Measurements from ENCODE around the gene PGC. TPM values are rescaled to one million over a fixed set of nuclear protein-coding genes. Genes with fewer than 3 reads are reported as not detected.

The PGC gene
- total RNA-seq, 1 experiment from 2014 or later, result not detected

GRCh38 chr6:41770381-41771057 lies 23.3 kb upstream of the PGC start:
- no CpG with 5 or more reads among the region's 30 CpGs for WGBS (ENCODE audit: extremely low coverage, insufficient read length, low lambda C conversion rate)
- H2BK15ac ChIP-seq (ENCODE audit: low read depth, low read length), result no peak overlapping the region
- H3K9me3 ChIP-seq (ENCODE audit: control insufficient read depth, low read depth, low read length), result no peaks in the 10 kb centered on the region
- no peaks in the 10 kb centered on the region for H3K79me1 ChIP-seq (ENCODE audit: insufficient read depth, low read depth, low read length, poor library complexity, severe bottlenecking)
- H2BK20ac ChIP-seq (ENCODE audit: low read depth, low read length, poor library complexity, severe bottlenecking), result no peak overlapping the region
- no peaks in the 10 kb centered on the region for H3K79me2 ChIP-seq (ENCODE audit: insufficient read depth, low read length)
- Mint-ChIP-seq H3K9me3 (no peaks in the 10 kb centered on the region), H3K4me3 (no peak overlapping the region), H3K27me3 (ENCODE audit: low read depth) (no peaks in the 10 kb centered on the region; the same call in 1 of the 2 replicates), H3K36me3 (ENCODE audit: insufficient read depth in 1 of 3, low read depth in 3 of 3) (peaks cover 14 to 38% (median 37%) of the 10 kb centered on the region in 3 experiments; a peak in 6 of 7 replicates), H3K4me1 (peaks cover 5 to 19% of the 10 kb centered on the region in 2 experiments; a peak in 3 of 4 replicates), H3K27ac (no peak overlapping the region)
- no peaks in the 10 kb centered on the region for H4K20me1 ChIP-seq (ENCODE audit: control insufficient read depth, insufficient read depth, insufficient read length)
- no peak overlapping the region for H3T11ph ChIP-seq (ENCODE audit: low read length)
- H2BK5ac ChIP-seq (ENCODE audit: insufficient read length, low read length), result no peak overlapping the region
- H3K23me2 ChIP-seq (ENCODE audit: insufficient read length, low read depth, low read length, poor library complexity, severe bottlenecking), result no peaks in the 10 kb centered on the region
- H3K4me2 ChIP-seq (ENCODE audit: insufficient read depth, insufficient read length, low read length), result no peak overlapping the region
- H4K5ac ChIP-seq (ENCODE audit: insufficient read length, low read depth, low read length), result no peak overlapping the region
- H3K14ac ChIP-seq (ENCODE audit: insufficient read depth, low read length), result no peak overlapping the region; the same call in 1 of the 2 replicates
- no peak overlapping the region for H3K18ac ChIP-seq (ENCODE audit: insufficient read length, low read depth, low read length)
- H3K56ac ChIP-seq (ENCODE audit: insufficient read length, low read depth, low read length), result no peak overlapping the region
- H3K27ac ChIP-seq (ENCODE audit: insufficient read length, low read depth, low read length), result no peak overlapping the region
- no peaks in the 10 kb centered on the region for H3K27me3 ChIP-seq (ENCODE audit: insufficient read depth, low read length)
- no peaks in the 10 kb centered on the region for H3K4me1 ChIP-seq (ENCODE audit: insufficient read depth, low read length)
- no peak overlapping the region for H3K23ac ChIP-seq (ENCODE audit: insufficient read length, low read depth, low read length)
- H3K9ac ChIP-seq (ENCODE audit: extremely low read depth, insufficient read length, low read length), result no peak overlapping the region
- no peak overlapping the region for H2AFZ ChIP-seq (ENCODE audit: low read length)
- no peak overlapping the region for H3K4ac ChIP-seq (ENCODE audit: low read depth, low read length)
- TF ChIP-seq, protein P1, sequence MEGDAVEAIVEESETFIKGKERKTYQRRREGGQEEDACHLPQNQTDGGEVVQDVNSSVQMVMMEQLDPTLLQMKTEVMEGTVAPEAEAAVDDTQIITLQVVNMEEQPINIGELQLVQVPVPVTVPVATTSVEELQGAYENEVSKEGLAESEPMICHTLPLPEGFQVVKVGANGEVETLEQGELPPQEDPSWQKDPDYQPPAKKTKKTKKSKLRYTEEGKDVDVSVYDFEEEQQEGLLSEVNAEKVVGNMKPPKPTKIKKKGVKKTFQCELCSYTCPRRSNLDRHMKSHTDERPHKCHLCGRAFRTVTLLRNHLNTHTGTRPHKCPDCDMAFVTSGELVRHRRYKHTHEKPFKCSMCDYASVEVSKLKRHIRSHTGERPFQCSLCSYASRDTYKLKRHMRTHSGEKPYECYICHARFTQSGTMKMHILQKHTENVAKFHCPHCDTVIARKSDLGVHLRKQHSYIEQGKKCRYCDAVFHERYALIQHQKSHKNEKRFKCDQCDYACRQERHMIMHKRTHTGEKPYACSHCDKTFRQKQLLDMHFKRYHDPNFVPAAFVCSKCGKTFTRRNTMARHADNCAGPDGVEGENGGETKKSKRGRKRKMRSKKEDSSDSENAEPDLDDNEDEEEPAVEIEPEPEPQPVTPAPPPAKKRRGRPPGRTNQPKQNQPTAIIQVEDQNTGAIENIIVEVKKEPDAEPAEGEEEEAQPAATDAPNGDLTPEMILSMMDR (conservative IDR thresholded peaks at IDR 0.05), result no peak
- H2BK120ac ChIP-seq (ENCODE audit: low read depth, low read length, poor library complexity, severe bottlenecking), result no peak overlapping the region
- no peak for DNase-seq
- H2BK12ac ChIP-seq (ENCODE audit: insufficient read length, low read depth, low read length), result no peak overlapping the region
- no peak overlapping the region for H2AK5ac ChIP-seq (ENCODE audit: insufficient read length, low read length)
- no peak overlapping the region for H4K8ac ChIP-seq (replicated peaks; ENCODE audit: insufficient read length, low read depth, low read length)
- no peak overlapping the region for H4K91ac ChIP-seq (ENCODE audit: insufficient read length, low read depth, low read length)

All from H9 (cell line).